ENCODE measurements around the gene ESYT1.

Gene ESYT1

DNA sequence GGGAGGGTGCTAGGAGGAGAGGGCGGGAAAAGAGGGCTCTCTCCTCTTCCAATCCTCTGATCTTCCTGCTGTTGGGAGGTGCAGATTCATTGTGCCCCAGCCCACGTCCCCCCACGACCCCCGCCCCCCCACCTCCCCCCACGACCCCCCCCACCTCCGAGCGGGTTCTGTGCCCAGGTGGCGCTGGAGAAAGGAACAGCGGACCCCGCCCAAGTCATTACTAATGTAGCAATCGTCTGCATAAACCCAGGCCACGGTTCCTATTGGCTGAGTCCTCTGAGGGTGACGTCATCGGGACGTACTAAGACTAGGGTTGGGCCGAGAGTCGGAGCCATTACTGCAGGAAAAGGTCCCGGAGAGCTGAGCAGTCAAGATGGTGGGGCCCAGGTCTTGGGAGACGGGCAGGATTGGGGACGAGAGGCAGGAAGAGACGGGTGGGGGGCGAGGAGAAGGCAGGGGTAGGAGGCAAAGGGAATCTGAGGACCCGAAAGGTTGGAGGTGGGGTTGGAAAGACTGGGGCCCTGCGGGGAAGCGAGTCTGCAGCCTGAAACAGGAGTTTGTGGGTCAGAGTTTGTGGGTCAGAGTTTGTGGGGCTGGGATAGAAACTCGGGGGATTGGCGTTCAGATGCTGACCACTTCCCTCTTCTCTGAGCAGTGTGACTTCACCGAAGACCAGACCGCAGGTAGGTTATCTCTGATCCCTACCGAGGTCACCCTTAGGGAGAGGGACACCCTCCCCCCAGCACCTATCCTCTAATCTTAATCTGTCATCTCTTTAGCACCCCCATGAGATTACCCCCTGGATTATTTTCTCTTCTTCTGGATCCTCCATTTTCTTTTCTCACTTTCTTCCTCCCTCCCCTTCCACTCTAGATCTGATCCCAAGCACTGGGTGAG lies 30.2 kb downstream of the ESYT1 start, which contains the start of gene MYL6:
MYL6 (plus strand) TSS at position 331 of the 897 bp plus-strand sequence; CDS start at position 374, 43 bp downstream.
- H3K4me3 ChIP-seq (ENCODE audit: low read depth, low read length), result peak within 1 kb of the TSS; percentile 100
- H3K27me3 ChIP-seq (ENCODE audit: control insufficient read depth, insufficient read depth, low read length), result no peaks in the 10 kb centered on the region
- H3K27ac ChIP-seq, result peak within 1 kb of the TSS; percentile 99
- TF ChIP-seq, protein P1, sequence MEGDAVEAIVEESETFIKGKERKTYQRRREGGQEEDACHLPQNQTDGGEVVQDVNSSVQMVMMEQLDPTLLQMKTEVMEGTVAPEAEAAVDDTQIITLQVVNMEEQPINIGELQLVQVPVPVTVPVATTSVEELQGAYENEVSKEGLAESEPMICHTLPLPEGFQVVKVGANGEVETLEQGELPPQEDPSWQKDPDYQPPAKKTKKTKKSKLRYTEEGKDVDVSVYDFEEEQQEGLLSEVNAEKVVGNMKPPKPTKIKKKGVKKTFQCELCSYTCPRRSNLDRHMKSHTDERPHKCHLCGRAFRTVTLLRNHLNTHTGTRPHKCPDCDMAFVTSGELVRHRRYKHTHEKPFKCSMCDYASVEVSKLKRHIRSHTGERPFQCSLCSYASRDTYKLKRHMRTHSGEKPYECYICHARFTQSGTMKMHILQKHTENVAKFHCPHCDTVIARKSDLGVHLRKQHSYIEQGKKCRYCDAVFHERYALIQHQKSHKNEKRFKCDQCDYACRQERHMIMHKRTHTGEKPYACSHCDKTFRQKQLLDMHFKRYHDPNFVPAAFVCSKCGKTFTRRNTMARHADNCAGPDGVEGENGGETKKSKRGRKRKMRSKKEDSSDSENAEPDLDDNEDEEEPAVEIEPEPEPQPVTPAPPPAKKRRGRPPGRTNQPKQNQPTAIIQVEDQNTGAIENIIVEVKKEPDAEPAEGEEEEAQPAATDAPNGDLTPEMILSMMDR (IDR thresholded peaks at IDR 0.05), result no peak
- no peaks in the 10 kb centered on the region for H3K9me3 ChIP-seq (ENCODE audit: control insufficient read depth, low read length)
- H2AFZ ChIP-seq, result peak within 1 kb of the TSS; percentile 85
- peak within 1 kb of the TSS; percentile 96 for H3K4me2 ChIP-seq (ENCODE audit: low read length)
- H3K36me3 ChIP-seq (ENCODE audit: control insufficient read depth, insufficient read depth, low read length), result no peaks in the 10 kb centered on the region
- H3K9ac ChIP-seq, result peak within 1 kb of the TSS; percentile 97
- H3K79me2 ChIP-seq, result peaks cover 22% of the 10 kb centered on the region
- H3K4me1 ChIP-seq, result peaks cover 28% of the 10 kb centered on the region

DNA sequence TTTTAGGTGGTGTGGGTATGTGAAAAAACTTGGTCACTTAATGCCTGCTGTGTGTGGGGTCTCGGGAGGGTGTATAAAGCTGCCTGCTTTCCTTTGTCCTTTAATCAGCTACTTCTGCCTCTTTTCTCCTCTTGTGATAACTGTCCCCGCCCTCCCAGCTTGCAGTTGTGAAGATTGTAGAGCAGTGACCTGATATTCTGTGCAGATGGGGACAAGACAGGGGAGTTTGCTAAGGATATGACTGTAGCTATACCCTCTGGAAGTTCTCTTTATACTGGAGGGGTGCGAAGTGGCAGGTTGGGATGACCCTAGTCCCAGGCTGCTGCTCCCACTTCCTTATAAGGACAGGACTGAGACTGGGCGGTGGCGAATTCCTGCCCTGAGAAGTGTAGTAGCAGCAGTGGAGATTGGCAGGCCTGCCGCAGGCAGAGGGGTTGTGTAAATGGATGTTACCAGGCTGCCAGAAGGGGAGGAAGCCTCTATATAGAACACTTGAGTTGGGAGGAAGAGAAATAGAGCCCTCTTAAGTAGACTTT lies 30.9 kb downstream of the ESYT1 start:
- Histone ChIP-seq H3K4me1 (peaks cover 27% of the 10 kb centered on the region), H3K27ac (peak overlapping the region; percentile 99), H3K79me2 (peaks cover 22% of the 10 kb centered on the region), H2AFZ (peak overlapping the region; percentile 53), H3K36me3 (ENCODE audit: control insufficient read depth, insufficient read depth, low read length) (no peaks in the 10 kb centered on the region), H3K27me3 (ENCODE audit: control insufficient read depth, insufficient read depth, low read length) (no peaks in the 10 kb centered on the region), H3K9me3 (ENCODE audit: control insufficient read depth, low read length) (no peaks in the 10 kb centered on the region), H3K4me2 (ENCODE audit: low read length) (peak overlapping the region; percentile 96), H3K9ac (peak overlapping the region; percentile 97), H3K4me3 (ENCODE audit: low read depth, low read length) (peak overlapping the region; percentile 100)
- TF ChIP-seq, protein P1 (IDR thresholded peaks at IDR 0.05), result no peak

DNA sequence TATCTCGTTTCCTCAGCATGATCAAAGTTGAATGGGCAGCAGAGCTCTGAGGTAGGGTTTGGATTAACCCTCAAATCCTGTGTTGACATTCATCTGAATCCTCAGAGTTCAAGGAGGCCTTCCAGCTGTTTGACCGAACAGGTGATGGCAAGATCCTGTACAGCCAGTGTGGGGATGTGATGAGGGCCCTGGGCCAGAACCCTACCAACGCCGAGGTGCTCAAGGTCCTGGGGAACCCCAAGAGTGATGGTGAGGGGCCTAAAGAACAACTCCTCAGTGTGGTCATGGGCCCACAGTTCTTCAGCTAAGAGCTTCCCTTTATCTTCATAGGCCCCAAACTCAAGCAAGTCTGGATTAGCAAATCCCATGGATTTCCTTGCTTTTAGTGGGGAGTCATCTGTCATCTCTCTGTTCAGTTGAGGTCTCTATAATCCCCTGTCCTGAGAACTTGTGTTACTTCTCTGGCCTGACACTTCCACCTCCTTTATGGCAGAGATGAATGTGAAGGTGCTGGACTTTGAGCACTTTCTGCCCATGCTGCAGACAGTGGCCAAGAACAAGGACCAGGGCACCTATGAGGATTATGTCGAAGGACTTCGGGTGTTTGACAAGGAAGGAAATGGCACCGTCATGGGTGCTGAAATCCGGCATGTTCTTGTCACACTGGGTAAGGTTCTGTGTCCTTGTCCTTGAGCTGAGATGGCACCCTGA lies 31.6 kb downstream of the ESYT1 start:
- H3K27ac ChIP-seq, result peak overlapping the region; percentile 99
- TF ChIP-seq, protein P1 (IDR thresholded peaks at IDR 0.05), result no peak
- no peak overlapping the region for H2AFZ ChIP-seq
- H3K9me3 ChIP-seq (ENCODE audit: control insufficient read depth, low read length), result no peaks in the 10 kb centered on the region
- H3K4me2 ChIP-seq (ENCODE audit: low read length), result peak overlapping the region; percentile 96
- peak overlapping the region; percentile 100 for H3K4me3 ChIP-seq (ENCODE audit: low read depth, low read length)
- H3K36me3 ChIP-seq (ENCODE audit: control insufficient read depth, insufficient read depth, low read length), result no peaks in the 10 kb centered on the region
- peaks cover 27% of the 10 kb centered on the region for H3K4me1 ChIP-seq
- H3K79me2 ChIP-seq, result peaks cover 22% of the 10 kb centered on the region
- H3K27me3 ChIP-seq (ENCODE audit: control insufficient read depth, insufficient read depth, low read length), result no peaks in the 10 kb centered on the region
- H3K9ac ChIP-seq, result peak overlapping the region; percentile 97

DNA sequence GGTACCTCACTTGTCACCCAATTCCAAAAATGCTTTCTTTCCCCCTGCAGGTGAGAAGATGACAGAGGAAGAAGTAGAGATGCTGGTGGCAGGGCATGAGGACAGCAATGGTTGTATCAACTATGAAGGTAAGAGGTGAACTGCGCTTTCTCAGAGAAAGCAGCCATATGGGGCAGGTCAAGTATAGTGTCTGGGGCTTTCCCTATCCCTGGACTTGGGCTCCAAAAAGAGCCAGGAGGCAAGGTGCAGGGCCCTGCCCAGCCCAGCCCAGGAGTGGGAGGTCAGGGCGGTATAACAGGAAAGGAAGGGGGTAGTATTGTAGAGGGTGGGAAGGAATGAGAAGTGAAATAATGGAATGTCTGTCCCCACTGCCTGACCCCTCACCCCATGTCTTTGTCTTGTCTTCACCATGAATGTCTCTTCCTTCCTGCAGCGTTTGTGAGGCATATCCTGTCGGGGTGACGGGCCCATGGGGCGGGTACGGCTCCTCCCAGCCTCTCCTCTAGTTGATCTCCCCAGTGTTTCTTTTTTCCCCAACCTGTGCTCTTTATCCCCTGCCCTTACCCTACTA lies 32.2 kb downstream of the ESYT1 start:
- H3K27ac ChIP-seq, result peak overlapping the region; percentile 99
- H3K79me2 ChIP-seq, result peaks cover 22% of the 10 kb centered on the region
- peak overlapping the region; percentile 96 for H3K4me2 ChIP-seq (ENCODE audit: low read length)
- H3K4me1 ChIP-seq, result peaks cover 27% of the 10 kb centered on the region
- peak overlapping the region; percentile 100 for H3K4me3 ChIP-seq (ENCODE audit: low read depth, low read length)
- TF ChIP-seq, protein P1 (IDR thresholded peaks at IDR 0.05), result no peak
- no peaks in the 10 kb centered on the region for H3K9me3 ChIP-seq (ENCODE audit: control insufficient read depth, low read length)
- H3K9ac ChIP-seq, result peak overlapping the region; percentile 17
- no peak overlapping the region for H2AFZ ChIP-seq
- H3K27me3 ChIP-seq (ENCODE audit: control insufficient read depth, insufficient read depth, low read length), result no peaks in the 10 kb centered on the region
- H3K36me3 ChIP-seq (ENCODE audit: control insufficient read depth, insufficient read depth, low read length), result no peaks in the 10 kb centered on the region
